SK-N-SH (cell line): Measurements from ENCODE around the gene GJA3.

Source experiments
- CHD2 ChIP-seq: fragments of 150-350 bp; IDR thresholded peaks from 2 replicates; pipeline ENCODE4 v1.6.1; 2018; ENCODE audit warnings: low read length; ENCODE audit not compliant: partially characterized antibody
- CTCF ChIP-seq: fragments of 200-600 bp; sonication (generic); IDR thresholded peaks from 2 replicates; pipeline ENCODE4 v1.6.1; 2017; ENCODE audit warnings: antibody characterized with exemption, mild to moderate bottlenecking, moderate library complexity
- EP300 ChIP-seq, 2 experiments: IDR thresholded peaks; 2 replicates each; pipeline versions ENCODE4 v1.4.0 to v1.6.1; 2012; ENCODE audit warnings: borderline replicate concordance in 1 of 2, low read depth in 1 of 2, low read length in 1 of 2
- EZH2phosphoT487 ChIP-seq: fragments of 200-600 bp; sonication (generic); IDR thresholded peaks from 2 replicates; pipeline ENCODE4 v1.6.1; 2017; ENCODE audit warnings: low read depth, mixed run types, mild to moderate bottlenecking, antibody characterized with exemption, moderate library complexity, borderline replicate concordance
- FOXM1 ChIP-seq: IDR thresholded peaks from 2 replicates; pipeline ENCODE4 v1.4.0; 2012; ENCODE audit warnings: low read depth, mild to moderate bottlenecking
- MAX ChIP-seq: IDR thresholded peaks from 2 replicates; pipeline ENCODE4 v1.4.0; 2012; ENCODE audit warnings: low read depth
- NFIC ChIP-seq: IDR thresholded peaks from 2 replicates; pipeline ENCODE4 v1.4.0; 2012; ENCODE audit warnings: borderline replicate concordance
- NRF1 ChIP-seq: IDR thresholded peaks from 2 replicates; pipeline ENCODE4 v1.6.1; 2012; ENCODE audit warnings: low read depth, mild to moderate bottlenecking, low read length
- POLR2AphosphoS5 ChIP-seq: IDR thresholded peaks from 2 replicates; pipeline ENCODE4 v1.6.1; 2012; ENCODE audit warnings: low read depth, low read length
- RAD21 ChIP-seq: IDR thresholded peaks from 2 replicates; pipeline ENCODE4 v1.6.1; 2012; ENCODE audit warnings: mild to moderate bottlenecking, low read length
- SIN3A ChIP-seq: IDR thresholded peaks from 2 replicates; pipeline ENCODE4 v1.6.1; 2012; ENCODE audit warnings: low read depth, mild to moderate bottlenecking, low read length, moderate library complexity, borderline replicate concordance
- SMC3 ChIP-seq: IDR thresholded peaks from 2 replicates; pipeline ENCODE4 v1.6.1; 2012; ENCODE audit warnings: low read depth, low read length, improper control_type of control experiment

- TF ChIP-seq RAD21 (no peak), CTCF (no peak), POLR2AphosphoS5 (no peak), NFIC (no peak), EP300 (IDR thresholded peaks at IDR 0.05; ENCODE audit: borderline replicate concordance in 1 of 2, low read depth in 1 of 2, low read length in 1 of 2) (no peak), EZH2phosphoT487 (no peak), SMC3 (no peak), MAX (no peak), CHD2 (no peak), SIN3A (no peak), FOXM1 (no peak), NRF1 (no peak)
Measured at GRCh38 chr13:20171364-20171763, 10.5 kb upstream of the GJA3 start.
